PC-3 (cell line): ENCODE results near the gene PDE11A. TPM values are rescaled to one million over a fixed set of nuclear protein-coding genes. Genes with fewer than 3 reads are reported as not detected.

Source experiments
- ATAC-seq: fragments of 200-7000 bp; cut with Tn5 transposase; 2 replicates; pipeline ENCODE4 v1.9.1; 2020; ENCODE audit warnings: mild to moderate bottlenecking, moderate library complexity
- BruUV-seq: library from RNA; stranded (reverse); fragments of 400-500 nt; replicated peaks from 2 replicates; lab custom pipeline; 2021; lab: Mats Ljungman, UMichigan
- CTCF ChIA-PET: fragments of 300-600 bp; sonication (Branson Sonifier 250); formaldehyde crosslinking; loops from one replicate; lab custom pipeline; 2022; ENCODE audit warnings: antibody characterized with exemption; lab: Charles Lee
- POLR2A ChIA-PET: fragments of 300-600 bp; sonication (Branson Sonifier 250); formaldehyde crosslinking; loops from one replicate; lab custom pipeline; 2022; ENCODE audit warnings: antibody characterized with exemption; ENCODE audit not compliant: unreplicated experiment; lab: Charles Lee
- DNase-seq: peaks from one replicate; pipeline ENCODE4 v3.0.0-alpha.2; 2015
- H2AFZ ChIP-seq: fragments of 300-600 bp; sonication (generic); 2 replicates; pipeline ENCODE4 v1.6.0; 2016; ENCODE audit warnings: antibody characterized with exemption, low read length
- H3F3A ChIP-seq: fragments of 300-600 bp; sonication (generic); one replicate; pipeline ENCODE4 v1.6.0; 2017; ENCODE audit warnings: antibody characterized with exemption, low read length, control low read depth, mild to moderate bottlenecking; ENCODE audit not compliant: unreplicated experiment
- H3K27ac ChIP-seq: fragments of 300-600 bp; sonication (generic); 2 replicates; pipeline ENCODE4 v1.5.1; 2016; ENCODE audit warnings: mild to moderate bottlenecking, low read length
- H3K27me3 ChIP-seq: fragments of 300-600 bp; sonication (generic); 2 replicates; pipeline ENCODE4 v1.6.1; 2016; ENCODE audit warnings: low read length, mixed read lengths
- H3K36me3 ChIP-seq: fragments of 300-600 bp; sonication (generic); 2 replicates; pipeline ENCODE4 v1.6.1; 2016; ENCODE audit warnings: low read depth, mixed run types, low read length, mixed read lengths
- H3K4me1 ChIP-seq: fragments of 300-600 bp; sonication (generic); 2 replicates; pipeline ENCODE4 v1.5.1; 2016; ENCODE audit warnings: low read length; ENCODE audit not compliant: insufficient read depth
- H3K4me2 ChIP-seq: fragments of 300-600 bp; sonication (generic); 2 replicates; pipeline ENCODE4 v1.6.0; 2016; ENCODE audit warnings: low read length
- H3K4me3 ChIP-seq: fragments of 300-600 bp; sonication (generic); 2 replicates; pipeline ENCODE4 v1.5.1; 2016; ENCODE audit warnings: mild to moderate bottlenecking, low read length, mixed read lengths
- H3K79me2 ChIP-seq: fragments of 300-600 bp; sonication (generic); 2 replicates; pipeline ENCODE4 v1.6.1; 2017; ENCODE audit warnings: low read length, mixed read lengths
- H3K9ac ChIP-seq: fragments of 300-600 bp; sonication (generic); 2 replicates; pipeline ENCODE4 v1.6.0; 2016; ENCODE audit warnings: mild to moderate bottlenecking, low read length
- H3K9me2 ChIP-seq: fragments of 300-600 bp; sonication (generic); replicated peaks from 2 replicates; pipeline ENCODE4 v1.6.1; 2016; ENCODE audit warnings: mixed run types, low read length, mixed read lengths
- H3K9me3 ChIP-seq: fragments of 300-600 bp; sonication (generic); 2 replicates; pipeline ENCODE4 v1.6.1; 2016; ENCODE audit warnings: low read length, mixed read lengths
- H4K20me1 ChIP-seq: fragments of 300-600 bp; sonication (generic); 2 replicates; pipeline ENCODE4 v1.6.1; 2016; ENCODE audit warnings: low read length, mixed read lengths
- CTCF ChIP-seq: fragments of 300-600 bp; sonication (generic); conservative IDR thresholded peaks from 2 replicates; pipeline ENCODE4 v1.5.1; 2017; ENCODE audit warnings: antibody characterized with exemption, low read depth, mild to moderate bottlenecking, low read length
- EZH2 ChIP-seq: fragments of 300-600 bp; sonication (generic); IDR thresholded peaks from one replicate; pipeline ENCODE4 v1.6.1; 2017; ENCODE audit warnings: antibody characterized with exemption, mild to moderate bottlenecking, low read length; ENCODE audit not compliant: unreplicated experiment
- EZH2phosphoT487 ChIP-seq: fragments of 300-600 bp; sonication (generic); IDR thresholded peaks from 2 replicates; pipeline ENCODE4 v1.6.1; 2018; ENCODE audit warnings: mild to moderate bottlenecking, antibody characterized with exemption, low read length, borderline replicate concordance
- intact Hi-C: fragments of 100-400 bp; cut with micrococcal nuclease; formaldehyde crosslinking; loops from 2 replicates; pipeline ENCODE4 v1.9.0; 2023
- total RNA-seq: library from RNA; depleted of rRNA; stranded (reverse); fragments of >200 nt; gene quantifications from 2 replicates; pipeline ENCODE4 v1.2.3, GENCODE V29; 2014

PDE11A gene
- total RNA-seq, 1 experiment from 2014 or later = 0.15 TPM

- H3K27ac ChIP-seq = no peak overlapping the region
- CTCF ChIA-PET = no interaction called here
- no peaks in the 10 kb centered on the region for H3K9me3 ChIP-seq
- H3F3A ChIP-seq = no peaks in the 10 kb centered on the region
- ATAC-seq = no peak
- no peak overlapping the region for H3K4me2 ChIP-seq
- H2AFZ ChIP-seq = no peak overlapping the region
- no peaks in the 10 kb centered on the region for H3K36me3 ChIP-seq
- no TSS peak for BruUV-seq
- no peaks in the 10 kb centered on the region for H3K9me2 ChIP-seq
- no peaks in the 10 kb centered on the region for H3K79me2 ChIP-seq
- POLR2A ChIA-PET = interaction anchor here (0.6 kb wide), 1 partner anchor 156 kb away, joined by 3 read pairs; no protein-coding TSS in a partner anchor
- no peak overlapping the region for H3K9ac ChIP-seq
- no peaks in the 10 kb centered on the region for H4K20me1 ChIP-seq
- TF ChIP-seq EZH2 (no peak), EZH2phosphoT487 (no peak), CTCF (no peak)
- DNase-seq = no peak
- no peaks in the 10 kb centered on the region for H3K4me1 ChIP-seq
- H3K27me3 ChIP-seq = peaks cover 24% of the 10 kb centered on the region
- no peak overlapping the region for H3K4me3 ChIP-seq
- intact Hi-C loops = no loop called here
Measured at GRCh38 chr2:177872286-177872685, 200.3 kb downstream of the PDE11A start.

- TF ChIP-seq EZH2 (no peak), CTCF (no peak), EZH2phosphoT487 (no peak)
- H3K9me3 ChIP-seq = no peaks in the 10 kb centered on the region
- no peak overlapping the region for H3K4me2 ChIP-seq
- H3K27me3 ChIP-seq = peaks cover 24% of the 10 kb centered on the region
- no TSS peak for BruUV-seq
- H3K9me2 ChIP-seq = no peaks in the 10 kb centered on the region
- no peak overlapping the region for H3K4me3 ChIP-seq
- no peak for ATAC-seq
- H3K9ac ChIP-seq = no peak overlapping the region
- H3K27ac ChIP-seq = no peak overlapping the region
- no peak for DNase-seq
- CTCF ChIA-PET = no interaction called here
- no peaks in the 10 kb centered on the region for H3K79me2 ChIP-seq
- POLR2A ChIA-PET = no interaction called here
- H3K4me1 ChIP-seq = no peaks in the 10 kb centered on the region
- H3K36me3 ChIP-seq = no peaks in the 10 kb centered on the region
- no peak overlapping the region for H2AFZ ChIP-seq
- no peaks in the 10 kb centered on the region for H4K20me1 ChIP-seq
- intact Hi-C loops = no loop called here
- H3F3A ChIP-seq = no peaks in the 10 kb centered on the region
Measured at GRCh38 chr2:177869912-177870311, 202.7 kb downstream of the PDE11A start.

GRCh38 chr2:177869209-177869608 lies 203.4 kb downstream of the PDE11A start:
- H3K9me2 ChIP-seq = no peaks in the 10 kb centered on the region
- H3K9ac ChIP-seq = no peak overlapping the region
- H4K20me1 ChIP-seq = no peaks in the 10 kb centered on the region
- BruUV-seq = no TSS peak
- ATAC-seq (no peak), DNase-seq (no peak)
- CTCF ChIA-PET = no interaction called here
- no peaks in the 10 kb centered on the region for H3F3A ChIP-seq
- H3K79me2 ChIP-seq = no peaks in the 10 kb centered on the region
- TF ChIP-seq EZH2 (no peak), CTCF (no peak)
- no peak overlapping the region for H3K4me2 ChIP-seq
- POLR2A ChIA-PET = no interaction called here
- H3K4me3 ChIP-seq = no peak overlapping the region
- H3K27ac ChIP-seq = no peak overlapping the region
- intact Hi-C loops = no loop called here
- H3K36me3 ChIP-seq = no peaks in the 10 kb centered on the region
- H3K27me3 ChIP-seq = peaks cover 24% of the 10 kb centered on the region
- no peaks in the 10 kb centered on the region for H3K4me1 ChIP-seq
- H3K9me3 ChIP-seq = no peaks in the 10 kb centered on the region
- no peak overlapping the region for H2AFZ ChIP-seq
